MG63 (cell line): ENCODE measurements around the gene OR10K1. TPM values are rescaled to one million over a fixed set of nuclear protein-coding genes. Genes with fewer than 3 reads are reported as not detected.
A peak's percentile ranks its signal among the peaks of the same experiment; 100 is the strongest.

Experiments
- DNase-seq: peaks from one replicate; pipeline ENCODE4 v3.0.0-alpha.2; 2020
- H3K27me3 ChIP-seq: fragments of 250-450 bp; sonication (Bioruptor Pico); 2 replicates; pipeline ENCODE4 v1.5.1; 2020; ENCODE audit warnings: mild to moderate bottlenecking, moderate library complexity
- H3K36me3 ChIP-seq: fragments of 250-450 bp; sonication (Bioruptor Pico); 2 replicates; pipeline ENCODE4 v1.5.1; 2020; ENCODE audit warnings: mild to moderate bottlenecking, moderate library complexity
- H3K4me3 ChIP-seq: fragments of 250-450 bp; sonication (Bioruptor Pico); 2 replicates; pipeline ENCODE4 v1.5.1; 2020; ENCODE audit warnings: mild to moderate bottlenecking, moderate library complexity
- H3K9me3 ChIP-seq: fragments of 250-450 bp; sonication (Bioruptor Pico); 2 replicates; pipeline ENCODE4 v1.5.1; 2020; ENCODE audit warnings: mild to moderate bottlenecking, moderate library complexity
- total RNA-seq: library from RNA; depleted of rRNA; stranded (reverse); fragments of >200 nt; shearing (Covaris generic); gene quantifications from 2 replicates; pipeline ENCODE4 v1.2.3, GENCODE V29; 2014; ENCODE audit warnings: low replicate concordance; rRNA removed

OR10K1 gene
- total RNA-seq, 1 experiment from 2014 or later = not detected

DNA sequence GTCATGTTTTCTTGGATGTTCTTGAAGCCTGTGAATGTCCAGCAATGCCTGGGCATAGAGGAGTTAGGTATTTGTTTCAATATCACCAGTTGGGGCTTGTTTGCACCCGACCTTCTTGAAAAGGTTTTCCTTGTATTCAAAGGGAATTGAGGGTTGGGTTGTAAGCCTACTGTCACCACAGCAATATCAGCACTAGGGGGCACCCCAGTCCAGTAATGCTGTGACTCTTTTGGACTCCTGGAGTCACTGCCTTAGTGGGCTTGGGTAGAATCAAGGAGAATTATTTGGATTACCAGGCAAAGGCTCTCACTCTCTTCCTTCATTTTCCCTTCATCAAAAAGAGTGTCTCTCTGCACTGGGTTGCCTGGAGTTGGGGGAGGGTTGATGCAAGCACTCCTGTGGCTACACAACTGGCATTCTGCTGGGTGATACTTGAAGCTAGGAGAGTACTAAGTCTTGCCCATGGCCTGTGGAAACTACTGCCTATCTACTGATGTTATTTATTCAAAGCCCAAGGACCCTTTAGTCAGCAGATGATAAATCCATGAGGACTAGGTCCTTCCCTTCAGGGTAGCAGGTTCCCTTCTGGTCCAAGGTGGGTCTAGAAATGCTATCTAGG, 44.8 kb downstream of the OR10K1 start:
- H3K27me3 ChIP-seq = peaks cover 4% of the 10 kb centered on the region; the same call in 1 of the 2 replicates
- H3K36me3 ChIP-seq = no peaks in the 10 kb centered on the region
- H3K9me3 ChIP-seq = no peaks in the 10 kb centered on the region
- DNase-seq = peak; percentile 3
- no peak overlapping the region for H3K4me3 ChIP-seq

GRCh38 chr1:158507511-158507910, 45.9 kb downstream of the OR10K1 start:
- peaks cover 4% of the 10 kb centered on the region; the same call in 1 of the 2 replicates for H3K27me3 ChIP-seq
- no peaks in the 10 kb centered on the region for H3K9me3 ChIP-seq
- no peaks in the 10 kb centered on the region for H3K36me3 ChIP-seq
- no peak for DNase-seq
- no peak overlapping the region for H3K4me3 ChIP-seq

DNA sequence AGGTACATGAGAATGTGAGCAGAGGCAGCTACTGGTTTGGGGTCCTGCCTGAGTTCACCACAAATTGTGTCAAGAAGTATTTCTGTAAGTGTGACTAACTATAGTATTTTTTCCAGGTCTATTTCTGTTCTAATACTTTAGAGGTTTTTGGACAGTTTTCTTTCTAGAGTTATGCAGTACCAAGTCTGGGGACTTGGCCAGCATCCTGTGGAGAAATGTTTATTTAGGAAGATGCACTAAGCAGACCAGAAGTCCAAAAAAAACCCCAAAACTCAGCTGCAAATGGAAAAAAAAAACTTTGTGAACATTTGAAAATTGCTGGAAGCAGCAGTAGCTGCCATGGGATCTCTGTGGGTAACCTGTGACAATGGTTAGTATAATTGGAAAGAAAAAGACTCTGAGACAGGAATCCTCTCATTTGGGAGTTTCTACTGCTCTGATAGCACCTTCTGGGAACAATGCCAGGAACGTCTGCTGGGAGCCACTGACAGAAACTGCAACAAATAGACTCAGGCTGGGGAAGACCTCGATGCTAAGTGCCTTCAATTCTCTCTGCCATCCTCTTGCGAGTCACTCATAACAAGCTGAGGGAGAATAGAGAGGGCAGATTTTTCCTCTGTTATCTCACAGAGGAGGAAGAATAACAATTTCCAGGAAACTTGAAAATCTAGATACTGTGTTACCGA, 48.0 kb downstream of the OR10K1 start:
- H3K4me3 ChIP-seq = no peak overlapping the region
- H3K9me3 ChIP-seq = no peaks in the 10 kb centered on the region
- DNase-seq = peak; percentile 33
- H3K36me3 ChIP-seq = no peaks in the 10 kb centered on the region
- H3K27me3 ChIP-seq = peaks cover 4% of the 10 kb centered on the region; the same call in 1 of the 2 replicates

- Histone ChIP-seq H3K9me3 (no peaks in the 10 kb centered on the region), H3K27me3 (peaks cover 4% of the 10 kb centered on the region), H3K36me3 (no peaks in the 10 kb centered on the region), H3K4me3 (no peak overlapping the region)
- DNase-seq = no peak
These were observed 55.3 kb downstream of the OR10K1 start for GRCh38 chr1:158516966-158517365.

Other genes with a start within 250 kb of the OR10K1 start
- not detected in 2 replicates for gene CD1A, start 207.4 kb upstream of the OR10K1 start, total RNA-seq
- not detected in 2 replicates for gene CD1C, start 171.9 kb upstream of the OR10K1 start, total RNA-seq
- not detected in 2 replicates for gene CD1B, start 130.3 kb upstream of the OR10K1 start, total RNA-seq
- gene CD1E, start 107.9 kb upstream of the OR10K1 start, total RNA-seq = not detected in 2 replicates
- not detected in 2 replicates for gene OR10T2, start 62.4 kb upstream of the OR10K1 start, total RNA-seq
- gene OR10K2, start 35.6 kb upstream of the OR10K1 start, total RNA-seq = not detected in 2 replicates
- not detected in 2 replicates for gene OR10R2, start 10.4 kb downstream of the OR10K1 start, total RNA-seq
- gene OR6Y1, start 92.6 kb downstream of the OR10K1 start, total RNA-seq = not detected in 2 replicates
- not detected in 2 replicates for gene OR6P1, start 108.7 kb downstream of the OR10K1 start, total RNA-seq
- not detected in 2 replicates for gene OR10X1, start 118.1 kb downstream of the OR10K1 start, total RNA-seq
- gene OR10Z1, start 143.4 kb downstream of the OR10K1 start, total RNA-seq = not detected in 2 replicates
- not detected in 2 replicates for gene SPTA1, start 224.9 kb downstream of the OR10K1 start, total RNA-seq
- not detected in 2 replicates for gene OR6K2, start 238.8 kb downstream of the OR10K1 start, total RNA-seq